GM12891 (cell line): Measurements from ENCODE around the gene PKP2.

Experiments
- DNase-seq: peaks from one replicate; pipeline ENCODE4 v3.0.0; 2011; ENCODE audit warnings: low spot score; ENCODE audit not compliant: insufficient read length
- FAIRE-seq: peaks from 2 replicates; lab custom pipeline; 2011; peaks lifted over from hg19 to GRCh38; lab: Jason Lieb, UNC
- PAX5 ChIP-seq: IDR thresholded peaks from 2 replicates; pipeline ENCODE4 v1.6.1; 2011; ENCODE audit warnings: low read length, moderate library complexity, mild to moderate bottlenecking; ENCODE audit not compliant: insufficient read depth, severe bottlenecking
- POLR2A ChIP-seq: IDR thresholded peaks from 2 replicates; pipeline ENCODE4 v1.6.1; 2011; ENCODE audit warnings: low read depth, low read length, control low read depth
- POLR2AphosphoS5 ChIP-seq: IDR thresholded peaks from 2 replicates; pipeline ENCODE4 v1.6.1; 2011; ENCODE audit warnings: low read depth, low read length, control low read depth
- POU2F2 ChIP-seq: IDR thresholded peaks from 2 replicates; pipeline ENCODE4 v1.6.1; 2011; ENCODE audit warnings: low read depth, mild to moderate bottlenecking, control low read depth, low read length, moderate library complexity
- SPI1 ChIP-seq: IDR thresholded peaks from 2 replicates; pipeline ENCODE4 v1.6.1; 2011; ENCODE audit warnings: low read depth, low read length, control low read depth
- TAF1 ChIP-seq: IDR thresholded peaks from 2 replicates; pipeline ENCODE4 v1.6.1; 2011; ENCODE audit warnings: low read depth, low read length, control low read depth

Gene PKP2

DNA sequence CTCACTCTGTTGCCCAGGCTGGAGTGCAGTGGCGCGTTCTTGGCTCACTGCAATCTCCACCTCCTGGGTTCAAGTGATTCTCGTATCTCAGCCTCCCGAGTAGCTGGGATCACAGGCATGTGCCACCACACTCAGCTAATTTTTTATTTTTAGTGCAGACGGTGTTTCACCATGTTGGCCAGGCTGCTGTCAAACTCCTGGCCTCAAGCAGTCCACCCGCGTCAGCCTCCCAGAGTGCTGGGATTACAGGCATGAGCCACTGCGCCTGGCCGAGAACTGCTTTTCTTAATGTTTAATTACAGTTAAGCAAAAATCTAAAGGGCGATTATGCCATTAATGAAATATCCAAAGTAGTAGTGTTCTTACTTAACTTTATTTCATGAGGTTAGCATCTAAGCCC, 154.4 kb downstream of the PKP2 start:
- TF ChIP-seq POLR2AphosphoS5 (no peak), TAF1 (no peak), POU2F2 (no peak), SPI1 (no peak), POLR2A (no peak), PAX5 (no peak)
- no peak for DNase-seq
- FAIRE-seq = no peak
